Measurements from ENCODE around the gene CRIP3.

DNA sequence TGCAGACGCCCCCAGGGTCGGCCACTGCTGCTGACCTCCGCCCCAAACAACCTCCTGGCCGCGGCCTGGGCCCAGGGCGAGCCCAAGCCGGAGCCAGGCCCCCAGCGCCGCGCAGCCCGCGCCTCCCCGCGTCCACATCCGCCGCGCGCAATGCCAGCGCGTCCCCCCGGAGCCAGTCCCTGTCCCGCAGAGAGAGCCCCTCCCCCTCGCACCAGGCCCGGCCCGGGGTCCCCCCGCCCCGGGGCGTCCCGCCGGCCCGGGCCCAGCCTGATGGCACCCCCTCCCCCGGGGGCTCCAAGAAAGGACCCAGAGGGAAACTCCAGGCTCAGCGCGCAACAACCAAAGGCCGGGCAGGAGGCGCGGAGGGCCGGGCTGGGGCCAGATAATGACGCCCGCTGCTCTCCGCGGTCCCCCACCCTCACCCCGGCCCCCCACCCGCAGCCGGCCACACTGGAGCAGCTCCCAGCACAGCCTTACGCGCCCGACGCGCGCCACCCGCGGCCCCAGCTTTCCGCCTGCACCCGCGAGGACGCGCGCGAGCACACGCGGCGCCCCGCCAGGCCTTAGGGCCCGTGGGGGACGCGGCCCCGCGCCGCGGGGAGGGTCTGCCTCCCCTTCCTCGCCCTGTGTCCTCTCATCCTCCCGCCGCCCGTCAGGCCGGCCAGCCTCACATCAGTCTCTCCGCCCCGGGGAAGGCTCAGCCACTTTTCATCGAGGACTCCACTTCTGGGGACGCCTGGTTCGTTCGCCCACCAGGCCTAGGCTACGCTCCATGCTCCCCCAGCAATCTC lies 23.4 kb downstream of the CRIP3 start:
- TF ChIP-seq, protein P1, sequence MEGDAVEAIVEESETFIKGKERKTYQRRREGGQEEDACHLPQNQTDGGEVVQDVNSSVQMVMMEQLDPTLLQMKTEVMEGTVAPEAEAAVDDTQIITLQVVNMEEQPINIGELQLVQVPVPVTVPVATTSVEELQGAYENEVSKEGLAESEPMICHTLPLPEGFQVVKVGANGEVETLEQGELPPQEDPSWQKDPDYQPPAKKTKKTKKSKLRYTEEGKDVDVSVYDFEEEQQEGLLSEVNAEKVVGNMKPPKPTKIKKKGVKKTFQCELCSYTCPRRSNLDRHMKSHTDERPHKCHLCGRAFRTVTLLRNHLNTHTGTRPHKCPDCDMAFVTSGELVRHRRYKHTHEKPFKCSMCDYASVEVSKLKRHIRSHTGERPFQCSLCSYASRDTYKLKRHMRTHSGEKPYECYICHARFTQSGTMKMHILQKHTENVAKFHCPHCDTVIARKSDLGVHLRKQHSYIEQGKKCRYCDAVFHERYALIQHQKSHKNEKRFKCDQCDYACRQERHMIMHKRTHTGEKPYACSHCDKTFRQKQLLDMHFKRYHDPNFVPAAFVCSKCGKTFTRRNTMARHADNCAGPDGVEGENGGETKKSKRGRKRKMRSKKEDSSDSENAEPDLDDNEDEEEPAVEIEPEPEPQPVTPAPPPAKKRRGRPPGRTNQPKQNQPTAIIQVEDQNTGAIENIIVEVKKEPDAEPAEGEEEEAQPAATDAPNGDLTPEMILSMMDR (conservative IDR thresholded peaks at IDR 0.05): no peak
- no peak for TF ChIP-seq EZH2 (IDR thresholded peaks at IDR 0.05; ENCODE audit: low read depth)

Measured in PC-9 (cell line).